ENCODE measurements around the gene FAM174B.

DNA sequence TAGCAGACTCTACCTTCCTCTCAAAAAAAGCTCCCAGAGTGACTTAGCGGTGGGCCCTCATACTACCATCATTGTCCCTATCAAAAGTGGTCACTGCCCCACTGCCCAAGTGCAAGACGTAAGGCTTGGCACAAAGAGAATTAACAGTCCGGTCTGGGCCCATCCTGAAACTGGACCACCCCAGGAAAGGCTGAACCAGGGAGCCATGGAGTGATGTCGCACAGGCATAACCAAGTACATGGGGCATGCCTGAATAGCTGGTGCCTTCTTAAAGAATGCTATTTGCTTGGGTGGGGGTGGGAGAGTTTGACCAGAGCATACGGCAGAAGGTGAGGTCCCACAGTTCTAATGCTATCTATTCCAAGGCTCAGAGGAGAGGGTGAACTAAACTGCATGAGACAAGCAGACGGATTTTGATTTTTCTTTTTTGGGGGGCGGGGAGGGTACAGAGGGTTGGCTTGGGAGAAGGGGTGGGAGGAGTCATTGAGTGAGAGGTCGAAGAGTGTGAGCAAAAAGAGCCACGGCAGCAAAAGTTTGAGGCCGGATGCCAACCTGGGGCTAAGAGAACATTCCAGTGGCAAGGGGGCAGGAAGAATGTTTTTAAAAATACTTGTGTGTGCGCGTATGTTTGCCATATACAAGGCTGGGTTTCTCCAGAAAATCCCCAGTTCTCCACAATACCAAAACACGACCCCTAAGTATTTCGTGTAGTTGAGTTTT is 50.2 kb downstream of the FAM174B start:
- TF ChIP-seq EZH2 (IDR thresholded peaks at IDR 0.05; ENCODE audit: low read depth, unreplicated experiment): no peak
- no peak for TF ChIP-seq ZNF114 (CRISPR knock-in tag; IDR thresholded peaks at IDR 0.05)
- TF ChIP-seq POLR2AphosphoS5 (IDR thresholded peaks at IDR 0.05; ENCODE audit: low read depth): no peak
- TF ChIP-seq, protein P1, sequence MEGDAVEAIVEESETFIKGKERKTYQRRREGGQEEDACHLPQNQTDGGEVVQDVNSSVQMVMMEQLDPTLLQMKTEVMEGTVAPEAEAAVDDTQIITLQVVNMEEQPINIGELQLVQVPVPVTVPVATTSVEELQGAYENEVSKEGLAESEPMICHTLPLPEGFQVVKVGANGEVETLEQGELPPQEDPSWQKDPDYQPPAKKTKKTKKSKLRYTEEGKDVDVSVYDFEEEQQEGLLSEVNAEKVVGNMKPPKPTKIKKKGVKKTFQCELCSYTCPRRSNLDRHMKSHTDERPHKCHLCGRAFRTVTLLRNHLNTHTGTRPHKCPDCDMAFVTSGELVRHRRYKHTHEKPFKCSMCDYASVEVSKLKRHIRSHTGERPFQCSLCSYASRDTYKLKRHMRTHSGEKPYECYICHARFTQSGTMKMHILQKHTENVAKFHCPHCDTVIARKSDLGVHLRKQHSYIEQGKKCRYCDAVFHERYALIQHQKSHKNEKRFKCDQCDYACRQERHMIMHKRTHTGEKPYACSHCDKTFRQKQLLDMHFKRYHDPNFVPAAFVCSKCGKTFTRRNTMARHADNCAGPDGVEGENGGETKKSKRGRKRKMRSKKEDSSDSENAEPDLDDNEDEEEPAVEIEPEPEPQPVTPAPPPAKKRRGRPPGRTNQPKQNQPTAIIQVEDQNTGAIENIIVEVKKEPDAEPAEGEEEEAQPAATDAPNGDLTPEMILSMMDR (conservative IDR thresholded peaks at IDR 0.05; ENCODE audit: low read depth in 2 of 2): no peak
- no peak for TF ChIP-seq CREB1 (CRISPR knock-in tag; IDR thresholded peaks at IDR 0.05; ENCODE audit: low read depth)
- TF ChIP-seq, protein P2, sequence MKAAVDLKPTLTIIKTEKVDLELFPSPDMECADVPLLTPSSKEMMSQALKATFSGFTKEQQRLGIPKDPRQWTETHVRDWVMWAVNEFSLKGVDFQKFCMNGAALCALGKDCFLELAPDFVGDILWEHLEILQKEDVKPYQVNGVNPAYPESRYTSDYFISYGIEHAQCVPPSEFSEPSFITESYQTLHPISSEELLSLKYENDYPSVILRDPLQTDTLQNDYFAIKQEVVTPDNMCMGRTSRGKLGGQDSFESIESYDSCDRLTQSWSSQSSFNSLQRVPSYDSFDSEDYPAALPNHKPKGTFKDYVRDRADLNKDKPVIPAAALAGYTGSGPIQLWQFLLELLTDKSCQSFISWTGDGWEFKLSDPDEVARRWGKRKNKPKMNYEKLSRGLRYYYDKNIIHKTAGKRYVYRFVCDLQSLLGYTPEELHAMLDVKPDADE (IDR thresholded peaks at IDR 0.05): no peak
- TF ChIP-seq JUNB (IDR thresholded peaks at IDR 0.05; ENCODE audit: unreplicated experiment): no peak

Data from GM23338 (cell line).